MV-4-11 (cell line): ENCODE data around the gene ACSBG1.

Experiments used
- DNase-seq: peaks from one replicate; lab custom pipeline; 2025; lab: John Stamatoyannopoulos, UW

The ACSBG1 gene

GRCh38 chr15:78129751-78130287, 104.5 kb downstream of the ACSBG1 start:
- DNase-seq, result no peak

GRCh38 chr15:78129077-78129750, 105.2 kb downstream of the ACSBG1 start:
- no peak for DNase-seq

GRCh38 chr15:78127882-78128281, 106.5 kb downstream of the ACSBG1 start:
- DNase-seq, result no peak

- DNase-seq, result no peak
Observed at GRCh38 chr15:78125267-78125666, 109.1 kb downstream of the ACSBG1 start.

GRCh38 chr15:78120523-78120922, 113.8 kb downstream of the ACSBG1 start:
- DNase-seq, result no peak
